Activated naive CD4-positive, alpha-beta T cell treated with anti-CD3 and anti-CD28 coated beads, Interleukin-2, amount 10 ng/mL, durations not matched to agents 7 days and 5 days (primary cell): Measurements from ENCODE around the gene SSBP4.

Experiments
- CTCF ChIA-PET: fragments of 350-600 bp; sonication (Branson Sonifier 250); formaldehyde crosslinking; loops from one replicate; lab custom pipeline; 2021; ENCODE audit warnings: antibody characterized with exemption; lab: Charles Lee
- DNase-seq: peaks from one replicate; pipeline ENCODE4 v3.0.0-alpha.2; 2020
- H3K27ac Mint-ChIP-seq: one replicate; pipeline ENCODE4 v1.8.0; 2021; ENCODE audit warnings: mild to moderate bottlenecking, moderate library complexity, mixed read lengths
- H3K27me3 Mint-ChIP-seq: one replicate; pipeline ENCODE4 v1.8.0; 2021; ENCODE audit warnings: mild to moderate bottlenecking, mixed read lengths
- H3K36me3 Mint-ChIP-seq: one replicate; pipeline ENCODE4 v1.8.0; 2021; ENCODE audit warnings: mixed read lengths
- H3K4me1 Mint-ChIP-seq: one replicate; pipeline ENCODE4 v1.8.0; 2021; ENCODE audit warnings: mixed read lengths
- H3K4me3 Mint-ChIP-seq: one replicate; pipeline ENCODE4 v1.8.0; 2021; ENCODE audit warnings: mild to moderate bottlenecking, moderate library complexity, mixed read lengths
- H3K9me3 Mint-ChIP-seq: one replicate; pipeline ENCODE4 v1.8.0; 2021; ENCODE audit warnings: mixed read lengths

SSBP4 gene

GRCh38 chr19:18443406-18443805 lies 24.2 kb downstream of the SSBP4 start:
- H3K36me3 Mint-ChIP-seq, result peaks cover 31% of the 10 kb centered on the region

GRCh38 chr19:18443831-18444230 lies 24.6 kb downstream of the SSBP4 start:
- peaks cover 32% of the 10 kb centered on the region for H3K36me3 Mint-ChIP-seq
- peaks cover 6% of the 10 kb centered on the region for H3K9me3 Mint-ChIP-seq
- DNase-seq, result no peak
- H3K4me1 Mint-ChIP-seq, result peaks cover 25% of the 10 kb centered on the region
- CTCF ChIA-PET, result interaction anchor here (0.6 kb wide), 1 partner anchor 116 kb away, joined by 3 read pairs; no protein-coding TSS in a partner anchor
- no peak overlapping the region for H3K27ac Mint-ChIP-seq
- H3K27me3 Mint-ChIP-seq, result peaks cover 8% of the 10 kb centered on the region
- no peak overlapping the region for H3K4me3 Mint-ChIP-seq

More at GRCh38 chr19:18443406-18443805, 24.2 kb downstream of the SSBP4 start:
- H3K9me3 Mint-ChIP-seq, result peaks cover 6% of the 10 kb centered on the region
- peaks cover 25% of the 10 kb centered on the region for H3K4me1 Mint-ChIP-seq
- no peak overlapping the region for H3K4me3 Mint-ChIP-seq
- H3K27me3 Mint-ChIP-seq, result peaks cover 9% of the 10 kb centered on the region
- H3K27ac Mint-ChIP-seq, result no peak overlapping the region
- no peak for DNase-seq
- CTCF ChIA-PET, result interaction anchor here (0.6 kb wide), 1 partner anchor 116 kb away, joined by 3 read pairs; no protein-coding TSS in a partner anchor

- Mint-ChIP-seq H3K27ac (no peak overlapping the region), H3K4me3 (no peak overlapping the region), H3K36me3 (peaks cover 34% of the 10 kb centered on the region), H3K27me3 (peaks cover under 1% of the 10 kb centered on the region), H3K4me1 (peaks cover 20% of the 10 kb centered on the region), H3K9me3 (peaks cover 6% of the 10 kb centered on the region)
- no peak for DNase-seq
- CTCF ChIA-PET, result no interaction called here
Measured at GRCh38 chr19:18444513-18444912, 25.3 kb downstream of the SSBP4 start.

- H3K27ac Mint-ChIP-seq, result no peak overlapping the region
- DNase-seq, result no peak
- H3K4me3 Mint-ChIP-seq, result no peak overlapping the region
- peaks cover 34% of the 10 kb centered on the region for H3K36me3 Mint-ChIP-seq
- H3K4me1 Mint-ChIP-seq, result peaks cover 20% of the 10 kb centered on the region
- H3K9me3 Mint-ChIP-seq, result peaks cover 6% of the 10 kb centered on the region
- H3K27me3 Mint-ChIP-seq, result no peaks in the 10 kb centered on the region
- CTCF ChIA-PET, result interaction anchor here (0.6 to 0.9 kb wide), 2 partner anchors 16 to 23 kb away, joined by 3 read pairs; no protein-coding TSS in a partner anchor
Measured at GRCh38 chr19:18445262-18445948, 26.2 kb downstream of the SSBP4 start.

GRCh38 chr19:18446145-18446810 lies 27.1 kb downstream of the SSBP4 start:
- H3K27ac Mint-ChIP-seq, result no peak overlapping the region
- no peak for DNase-seq
- CTCF ChIA-PET, result interaction anchor here (0.9 kb wide), 1 partner anchor 24 kb away, joined by 3 read pairs; no protein-coding TSS in a partner anchor
- H3K36me3 Mint-ChIP-seq, result peaks cover 37% of the 10 kb centered on the region
- H3K9me3 Mint-ChIP-seq, result peaks cover 6% of the 10 kb centered on the region
- no peaks in the 10 kb centered on the region for H3K27me3 Mint-ChIP-seq
- H3K4me3 Mint-ChIP-seq, result no peak overlapping the region
- peaks cover 15% of the 10 kb centered on the region for H3K4me1 Mint-ChIP-seq

- CTCF ChIA-PET, result no interaction called here
- Mint-ChIP-seq H3K9me3 (peaks cover 6% of the 10 kb centered on the region), H3K27ac (no peak overlapping the region), H3K27me3 (no peaks in the 10 kb centered on the region), H3K4me1 (peaks cover 10% of the 10 kb centered on the region), H3K36me3 (peaks cover 37% of the 10 kb centered on the region), H3K4me3 (no peak overlapping the region)
- no peak for DNase-seq
Measured at GRCh38 chr19:18446811-18447359, 27.7 kb downstream of the SSBP4 start.

GRCh38 chr19:18449552-18449951 lies 30.4 kb downstream of the SSBP4 start:
- H3K27ac Mint-ChIP-seq, result no peak overlapping the region
- CTCF ChIA-PET, result interaction anchor here (1.4 to 1.5 kb wide), 3 partner anchors 9 to 13 kb away, joined by 4 to 6 read pairs (median 6); no protein-coding TSS in a partner anchor
- H3K9me3 Mint-ChIP-seq, result no peaks in the 10 kb centered on the region
- H3K4me3 Mint-ChIP-seq, result no peak overlapping the region
- no peaks in the 10 kb centered on the region for H3K27me3 Mint-ChIP-seq
- no peaks in the 10 kb centered on the region for H3K4me1 Mint-ChIP-seq
- DNase-seq, result no peak
- peaks cover 22% of the 10 kb centered on the region for H3K36me3 Mint-ChIP-seq

- Mint-ChIP-seq H3K27me3 (no peaks in the 10 kb centered on the region), H3K27ac (no peak overlapping the region), H3K9me3 (no peaks in the 10 kb centered on the region), H3K4me3 (no peak overlapping the region), H3K36me3 (peaks cover 20% of the 10 kb centered on the region), H3K4me1 (no peaks in the 10 kb centered on the region)
- DNase-seq, result no peak
- CTCF ChIA-PET, result interaction anchor here (0.7 to 2.3 kb wide), 11 partner anchors 10 to 224 kb away, joined by 3 to 11 read pairs (median 4); no protein-coding TSS in a partner anchor
Measured at GRCh38 chr19:18450021-18450930, 31.1 kb downstream of the SSBP4 start.

- no peaks in the 10 kb centered on the region for H3K27me3 Mint-ChIP-seq
- H3K4me1 Mint-ChIP-seq, result no peaks in the 10 kb centered on the region
- H3K9me3 Mint-ChIP-seq, result no peaks in the 10 kb centered on the region
- DNase-seq, result peak; percentile 92
- no peak overlapping the region for H3K27ac Mint-ChIP-seq
- no peak overlapping the region for H3K4me3 Mint-ChIP-seq
- CTCF ChIA-PET, result interaction anchor here (0.7 to 2.3 kb wide), 20 partner anchors 10 to 396 kb away, joined by 3 to 11 read pairs (median 4); partner anchors contain the start of genes KXD1 and SSBP4
- H3K36me3 Mint-ChIP-seq, result peaks cover 24% of the 10 kb centered on the region
Measured at GRCh38 chr19:18450931-18451836, 32.0 kb downstream of the SSBP4 start.

- Mint-ChIP-seq H3K27me3 (no peaks in the 10 kb centered on the region), H3K36me3 (peaks cover 16% of the 10 kb centered on the region), H3K27ac (peak overlapping the region; percentile 20)
Measured at GRCh38 chr19:18452386-18452785, 33.2 kb downstream of the SSBP4 start.

GRCh38 chr19:18453269-18454024 lies 34.2 kb downstream of the SSBP4 start:
- CTCF ChIA-PET, result interaction anchor here (0.7 to 1.4 kb wide), 5 partner anchors 8 to 261 kb away, joined by 3 to 4 read pairs (median 3); no protein-coding TSS in a partner anchor
- Mint-ChIP-seq H3K4me3 (no peak overlapping the region), H3K27me3 (no peaks in the 10 kb centered on the region), H3K36me3 (peaks cover 14% of the 10 kb centered on the region), H3K4me1 (no peaks in the 10 kb centered on the region), H3K9me3 (no peaks in the 10 kb centered on the region), H3K27ac (no peak overlapping the region)
- no peak for DNase-seq

More at GRCh38 chr19:18452386-18452785, 33.2 kb downstream of the SSBP4 start:
- CTCF ChIA-PET, result interaction anchor here (1.3 to 2.3 kb wide), 3 partner anchors 9 to 67 kb away, joined by 4 to 11 read pairs (median 4); no protein-coding TSS in a partner anchor
- H3K4me3 Mint-ChIP-seq, result no peak overlapping the region
- DNase-seq, result no peak
- H3K9me3 Mint-ChIP-seq, result no peaks in the 10 kb centered on the region
- no peaks in the 10 kb centered on the region for H3K4me1 Mint-ChIP-seq

GRCh38 chr19:18456279-18456678 lies 37.1 kb downstream of the SSBP4 start:
- Mint-ChIP-seq H3K4me1 (no peaks in the 10 kb centered on the region), H3K36me3 (peaks cover 10% of the 10 kb centered on the region), H3K4me3 (no peak overlapping the region), H3K9me3 (no peaks in the 10 kb centered on the region), H3K27me3 (no peaks in the 10 kb centered on the region), H3K27ac (no peak overlapping the region)
- CTCF ChIA-PET, result interaction anchor here (1.1 kb wide), 1 partner anchor 14 kb away, joined by 4 read pairs; no protein-coding TSS in a partner anchor
- no peak for DNase-seq
